Measurements from ENCODE around the gene TMEM132D. TPM values are rescaled to one million over a fixed set of nuclear protein-coding genes. Genes with fewer than 3 reads are reported as not detected.

TMEM132D gene
- total and polyA plus RNA-seq, 2 donors (not counting 3 experiments of a cell fraction or from before 2014, with no cell fraction given), result not detected

DNA sequence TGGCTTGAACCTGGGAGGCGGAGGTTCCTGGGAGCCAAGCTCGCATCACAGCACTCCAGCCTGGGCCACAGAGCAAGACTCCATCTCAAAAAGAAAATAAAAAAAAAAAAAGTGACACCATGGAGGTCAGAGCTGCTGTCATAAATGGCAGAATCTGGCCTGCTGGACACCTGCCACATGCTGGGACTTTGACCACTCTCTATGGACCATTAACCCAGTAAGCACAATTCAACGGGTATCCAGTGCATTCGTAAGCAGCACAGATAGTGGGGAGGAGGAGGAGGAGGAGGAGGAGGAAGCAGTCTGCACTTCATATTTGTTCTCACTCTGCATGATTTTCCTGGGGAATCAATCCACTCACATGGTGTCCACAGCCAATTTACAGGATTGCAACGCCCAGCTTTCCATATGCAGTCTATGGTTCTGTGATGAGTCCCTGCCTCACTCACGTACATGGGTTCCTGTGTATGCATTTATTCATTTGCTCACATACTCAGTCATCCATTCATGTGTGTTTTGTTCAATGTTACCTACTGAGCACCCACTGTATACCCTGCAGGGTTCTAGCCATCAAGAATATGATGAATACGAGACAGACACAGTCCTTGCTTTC is 723.8 kb downstream of the TMEM132D start:
- intact Hi-C loops (cut with micrococcal nuclease) (no loop called here), dilution Hi-C loops (cut with MboI; ENCODE audit: extremely low pct_ligation_motif_present, low sequenced_read_pairs) (no loop called here)
- no peak overlapping the region for H3K27ac ChIP-seq (ENCODE audit: insufficient read depth, low read depth, low read length)
- no peak overlapping the region for H3K4me2 ChIP-seq (ENCODE audit: insufficient read depth, low read length)
- H3K9ac ChIP-seq (replicated peaks; ENCODE audit: extremely low read depth, insufficient read depth, low read length), result no peak overlapping the region
- no TSS peak for BruUV-seq (replicated peaks)
- H4K20me1 ChIP-seq (replicated peaks; ENCODE audit: control insufficient read depth, extremely low read depth, insufficient read depth, low read length), result no peaks in the 10 kb centered on the region
- no peaks in the 10 kb centered on the region for H3K9me1 ChIP-seq (replicated peaks; ENCODE audit: control insufficient read depth, extremely low read depth, insufficient read depth, low read length)
- H3K9me3 ChIP-seq (replicated peaks; ENCODE audit: control insufficient read depth, insufficient read depth, low read length), result peaks cover 11% of the 10 kb centered on the region
- no peaks in the 10 kb centered on the region for H3K79me2 ChIP-seq (ENCODE audit: control insufficient read depth, insufficient read depth, low read length)
- H3K4me1 ChIP-seq (ENCODE audit: control insufficient read depth, extremely low read depth, insufficient read depth, low read length), result no peaks in the 10 kb centered on the region
- FAIRE-seq (no peak), DNase-seq (ENCODE audit: low read depth, low spot score) (no peak)
- H3K27me3 ChIP-seq (ENCODE audit: control insufficient read depth in 2 of 2, insufficient read depth in 2 of 2, low read length in 2 of 2), result no peaks in the 10 kb centered on the region
- POLR2A ChIA-PET, result no interaction called here
- no peak overlapping the region for H2AFZ ChIP-seq (ENCODE audit: low read depth, low read length)
- TF ChIP-seq, protein P1, sequence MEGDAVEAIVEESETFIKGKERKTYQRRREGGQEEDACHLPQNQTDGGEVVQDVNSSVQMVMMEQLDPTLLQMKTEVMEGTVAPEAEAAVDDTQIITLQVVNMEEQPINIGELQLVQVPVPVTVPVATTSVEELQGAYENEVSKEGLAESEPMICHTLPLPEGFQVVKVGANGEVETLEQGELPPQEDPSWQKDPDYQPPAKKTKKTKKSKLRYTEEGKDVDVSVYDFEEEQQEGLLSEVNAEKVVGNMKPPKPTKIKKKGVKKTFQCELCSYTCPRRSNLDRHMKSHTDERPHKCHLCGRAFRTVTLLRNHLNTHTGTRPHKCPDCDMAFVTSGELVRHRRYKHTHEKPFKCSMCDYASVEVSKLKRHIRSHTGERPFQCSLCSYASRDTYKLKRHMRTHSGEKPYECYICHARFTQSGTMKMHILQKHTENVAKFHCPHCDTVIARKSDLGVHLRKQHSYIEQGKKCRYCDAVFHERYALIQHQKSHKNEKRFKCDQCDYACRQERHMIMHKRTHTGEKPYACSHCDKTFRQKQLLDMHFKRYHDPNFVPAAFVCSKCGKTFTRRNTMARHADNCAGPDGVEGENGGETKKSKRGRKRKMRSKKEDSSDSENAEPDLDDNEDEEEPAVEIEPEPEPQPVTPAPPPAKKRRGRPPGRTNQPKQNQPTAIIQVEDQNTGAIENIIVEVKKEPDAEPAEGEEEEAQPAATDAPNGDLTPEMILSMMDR (IDR thresholded peaks at IDR 0.05; ENCODE audit: extremely low read depth in 1 of 2, insufficient read depth in 1 of 2, low read depth in 1 of 2, low read length in 2 of 2), result no peak
- H3K4me3 ChIP-seq (replicated peaks in 1 of 3; ENCODE audit: insufficient read depth in 1 of 3, low read depth in 1 of 3, low read length in 3 of 3), result no peak overlapping the region
- CTCF ChIA-PET, result no interaction called here
- no peaks in the 10 kb centered on the region for H3K36me3 ChIP-seq (ENCODE audit: control insufficient read depth in 2 of 2, extremely low read depth in 1 of 2, insufficient read depth in 2 of 2, low read length in 2 of 2)

- no peak for FAIRE-seq
- H3K9me1 ChIP-seq (replicated peaks; ENCODE audit: control insufficient read depth, extremely low read depth, insufficient read depth, low read length), result no peaks in the 10 kb centered on the region
- H3K9ac ChIP-seq (replicated peaks; ENCODE audit: extremely low read depth, insufficient read depth, low read length), result no peak overlapping the region
- no peaks in the 10 kb centered on the region for H4K20me1 ChIP-seq (replicated peaks; ENCODE audit: control insufficient read depth, extremely low read depth, insufficient read depth, low read length)
- TF ChIP-seq FOS (IDR thresholded peaks at IDR 0.05; ENCODE audit: borderline replicate concordance, insufficient read depth, low read length) (no peak), JUN (IDR thresholded peaks at IDR 0.05; ENCODE audit: borderline replicate concordance, insufficient read depth, insufficient read length, low read depth) (no peak), MAX (IDR thresholded peaks at IDR 0.05; ENCODE audit: insufficient read depth, insufficient read length) (no peak), GATA2 (IDR thresholded peaks at IDR 0.05; ENCODE audit: insufficient read depth, insufficient read length, low read depth, low read length) (no peak)
- H3K36me3 ChIP-seq (ENCODE audit: control insufficient read depth in 2 of 2, extremely low read depth in 1 of 2, insufficient read depth in 2 of 2, low read length in 2 of 2), result no peaks in the 10 kb centered on the region
- dilution Hi-C loops (cut with MboI; ENCODE audit: extremely low pct_ligation_motif_present, low sequenced_read_pairs), result no loop called here
- no peak for DNase-seq (ENCODE audit: low read depth, low spot score)
- no peaks in the 10 kb centered on the region for H3K4me1 ChIP-seq (ENCODE audit: control insufficient read depth, extremely low read depth, insufficient read depth, low read length)
- no peak overlapping the region for H3K4me2 ChIP-seq (ENCODE audit: insufficient read depth, low read length)
- BruUV-seq (replicated peaks), result no TSS peak
- H3K79me2 ChIP-seq (ENCODE audit: control insufficient read depth, insufficient read depth, low read length), result no peaks in the 10 kb centered on the region
- intact Hi-C loops (cut with micrococcal nuclease), result no loop called here
- H3K27ac ChIP-seq (ENCODE audit: insufficient read depth, low read depth, low read length), result no peak overlapping the region
- CTCF ChIA-PET, result no interaction called here
- H2AFZ ChIP-seq (ENCODE audit: low read depth, low read length), result no peak overlapping the region
- H3K9me3 ChIP-seq (replicated peaks; ENCODE audit: control insufficient read depth, insufficient read depth, low read length), result peaks cover 8% of the 10 kb centered on the region
- POLR2A ChIA-PET, result no interaction called here
- no peaks in the 10 kb centered on the region for H3K27me3 ChIP-seq (ENCODE audit: control insufficient read depth in 2 of 2, insufficient read depth in 2 of 2, low read length in 2 of 2)
- H3K4me3 ChIP-seq (replicated peaks in 1 of 3; ENCODE audit: insufficient read depth in 1 of 3, low read depth in 1 of 3, low read length in 3 of 3), result no peak overlapping the region
Observed at GRCh38 chr12:129169928-129170327, 733.9 kb downstream of the TMEM132D start.
